GM21367 (cell line): Measurements from ENCODE around the gene B3GLCT.
"Not testable (repeated sequence)": the region's sequence is repeated elsewhere in the genome, so short reads cannot be mapped to it uniquely, and the experiment has no call there.

ENCODE experiments used
- ATAC-seq: cut with Tn5 transposase; IDR thresholded peaks from one replicate; pipeline ENCODE4 v1.9.1; 2021; ENCODE audit not compliant: unreplicated experiment

The B3GLCT gene

GRCh38 chr13:31339616-31340015 lies 139.8 kb downstream of the B3GLCT start:
- ATAC-seq = not testable (repeated sequence)

DNA sequence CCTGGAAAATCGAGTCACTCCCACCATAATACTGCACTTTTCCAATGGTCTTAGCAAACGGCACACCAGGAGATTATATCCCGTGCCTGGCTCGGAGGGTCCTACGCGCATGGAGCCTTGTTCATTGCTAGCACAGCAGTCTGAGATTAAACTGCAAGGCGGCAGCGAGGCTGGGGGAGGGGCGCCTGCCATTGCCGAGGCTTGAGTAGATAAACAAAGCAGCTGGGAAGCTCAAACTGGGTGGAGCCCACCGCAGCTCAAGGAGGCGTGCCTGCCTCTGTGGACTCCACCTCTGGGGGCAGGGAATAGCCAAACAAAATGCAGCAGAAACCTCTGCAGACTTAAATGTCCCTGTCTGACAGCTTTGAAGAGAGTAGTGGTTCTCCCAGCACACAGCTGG lies 141.1 kb downstream of the B3GLCT start:
- not testable (repeated sequence) for ATAC-seq

GRCh38 chr13:31346891-31347290 lies 147.1 kb downstream of the B3GLCT start:
- ATAC-seq = no peak

DNA sequence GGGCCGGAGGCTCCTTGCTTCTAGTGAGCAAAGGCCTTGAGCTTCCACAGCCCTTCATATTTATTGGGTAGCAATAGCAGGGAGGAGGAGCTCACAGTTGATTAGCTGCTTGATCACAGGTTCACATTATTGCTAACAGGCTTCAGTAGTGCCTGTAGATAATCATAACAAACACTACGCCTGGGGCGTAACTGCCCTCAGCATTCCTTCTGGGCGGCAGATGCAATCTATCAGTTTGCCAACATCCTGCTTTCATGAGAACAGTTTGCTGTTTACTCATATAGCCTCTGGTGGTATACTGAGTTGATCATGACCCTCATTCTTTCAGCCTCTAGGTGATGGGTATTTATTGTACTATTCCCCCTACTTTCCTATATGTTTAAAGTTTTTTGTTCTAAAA lies 149.4 kb downstream of the B3GLCT start:
- no peak for ATAC-seq

DNA sequence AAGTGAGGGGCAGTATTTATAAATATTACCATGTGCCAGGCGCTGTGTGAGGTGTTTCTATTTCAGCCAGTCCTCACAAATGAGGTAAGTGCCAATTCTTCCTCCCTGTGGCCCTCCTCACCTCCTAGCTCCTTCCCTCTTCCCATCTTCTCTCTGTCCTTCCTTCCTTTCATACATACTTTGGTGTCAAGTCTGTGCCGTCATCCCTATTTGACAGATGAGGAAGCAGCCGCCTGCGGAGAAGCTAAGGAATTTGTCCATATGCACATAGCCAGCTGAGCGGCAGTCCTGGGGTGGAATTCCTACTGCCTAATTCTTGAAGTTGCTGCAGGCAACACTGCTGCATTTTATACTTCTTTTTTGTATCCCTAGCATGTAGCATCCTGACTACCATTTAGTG lies 150.8 kb downstream of the B3GLCT start:
- no peak for ATAC-seq

DNA sequence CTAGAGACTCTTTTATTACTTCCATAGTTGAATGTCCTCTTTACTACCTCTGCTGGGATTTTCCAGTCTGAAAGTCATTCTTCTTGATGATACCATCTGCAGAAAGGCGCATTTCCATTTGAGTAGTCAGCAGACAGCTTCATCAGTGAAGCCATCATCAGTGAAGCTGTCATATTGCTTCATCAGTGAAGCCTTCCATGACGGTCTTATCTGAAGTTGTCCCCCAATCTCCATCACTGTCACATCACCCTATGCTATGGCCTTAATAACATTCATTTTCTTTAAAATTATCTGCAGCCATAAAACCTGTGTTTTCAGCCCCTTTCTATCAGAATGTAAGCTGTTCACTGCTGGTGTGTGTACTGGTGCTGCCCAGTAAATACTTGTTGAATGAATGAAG lies 151.6 kb downstream of the B3GLCT start:
- no peak for ATAC-seq

- no peak for ATAC-seq
Measured at GRCh38 chr13:31352467-31352866, 152.7 kb downstream of the B3GLCT start.

DNA sequence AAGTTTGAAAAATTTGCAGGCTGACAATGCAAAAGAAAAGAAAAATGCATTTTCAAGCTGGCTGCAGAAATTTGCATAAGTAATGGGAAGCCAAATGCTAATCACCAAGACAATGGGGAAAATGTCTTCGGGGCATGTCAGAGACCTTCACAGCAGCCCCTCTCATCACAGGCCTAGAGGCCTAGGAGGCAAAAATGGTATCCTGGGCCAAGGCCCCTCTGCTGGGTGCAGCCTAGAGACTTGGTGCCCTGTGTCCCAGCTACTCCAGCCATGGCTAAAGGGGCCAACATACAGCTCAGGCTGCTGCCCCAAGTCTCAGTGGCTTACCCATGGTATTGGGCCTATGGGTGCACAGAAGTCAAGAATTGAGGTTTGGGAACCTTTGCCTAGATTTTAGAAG lies 155.2 kb downstream of the B3GLCT start:
- ATAC-seq = no peak

GRCh38 chr13:31356991-31357390 lies 157.2 kb downstream of the B3GLCT start:
- no peak for ATAC-seq

DNA sequence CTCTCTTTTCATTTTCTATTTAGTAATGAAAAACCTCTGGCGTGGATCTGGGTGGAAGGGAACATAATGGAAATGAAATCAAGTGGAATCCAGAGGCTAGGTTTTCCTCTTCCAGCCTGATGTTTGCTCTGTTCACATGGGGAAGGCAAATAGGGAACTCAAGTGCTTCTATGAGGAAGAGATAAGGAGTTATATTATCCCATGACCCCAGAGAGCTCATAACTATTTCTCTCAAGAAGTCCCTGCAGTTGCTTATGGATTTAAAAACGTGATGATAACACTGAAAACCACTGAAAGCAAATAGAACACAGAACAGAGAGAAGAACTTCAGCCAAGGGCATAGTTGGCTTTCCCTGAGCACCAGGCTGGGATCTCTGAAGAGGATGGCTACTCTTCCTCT lies 157.8 kb downstream of the B3GLCT start:
- no peak for ATAC-seq

DNA sequence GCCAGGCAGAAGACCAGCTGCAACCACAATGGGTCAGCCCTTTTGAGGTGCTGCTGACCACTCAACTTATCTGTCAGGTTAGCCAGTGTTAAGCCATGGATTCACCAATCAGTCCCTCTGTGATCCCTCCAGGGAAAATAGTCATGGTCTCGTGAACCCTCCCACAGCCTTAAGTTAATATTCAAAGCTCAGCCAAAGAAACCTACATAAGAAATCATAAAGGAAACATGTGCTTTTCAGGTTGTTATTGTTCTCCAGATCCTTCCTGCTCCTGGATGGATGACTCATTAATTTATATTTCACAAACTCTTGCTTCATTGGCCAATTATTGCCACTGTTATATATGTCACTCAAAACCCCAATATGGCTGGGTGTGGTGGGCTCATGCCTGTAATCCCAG lies 161.9 kb downstream of the B3GLCT start:
- no peak for ATAC-seq

DNA sequence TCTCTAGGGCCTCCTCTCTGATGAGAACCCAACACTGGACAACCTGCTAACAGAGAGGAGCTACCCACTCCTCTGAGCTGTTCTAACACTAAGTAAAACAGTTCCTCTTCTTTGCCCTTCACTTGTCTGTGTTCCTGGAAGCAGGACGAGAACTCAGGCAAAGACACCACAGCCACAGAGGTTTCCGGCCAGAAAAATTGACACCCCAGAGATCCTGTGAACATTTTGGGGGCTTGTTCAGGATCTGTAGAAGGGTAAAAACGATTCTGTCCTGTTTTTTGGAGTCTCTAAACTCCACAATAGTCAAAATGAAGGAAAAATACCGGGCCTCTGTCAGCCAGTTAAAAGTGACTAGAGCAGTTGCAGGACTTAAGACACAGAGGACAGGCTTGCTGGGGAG lies 165.9 kb downstream of the B3GLCT start:
- ATAC-seq = no peak

GRCh38 chr13:31367410-31367809 lies 167.6 kb downstream of the B3GLCT start:
- no peak for ATAC-seq

GRCh38 chr13:31369213-31369612 lies 169.4 kb downstream of the B3GLCT start:
- no peak for ATAC-seq

DNA sequence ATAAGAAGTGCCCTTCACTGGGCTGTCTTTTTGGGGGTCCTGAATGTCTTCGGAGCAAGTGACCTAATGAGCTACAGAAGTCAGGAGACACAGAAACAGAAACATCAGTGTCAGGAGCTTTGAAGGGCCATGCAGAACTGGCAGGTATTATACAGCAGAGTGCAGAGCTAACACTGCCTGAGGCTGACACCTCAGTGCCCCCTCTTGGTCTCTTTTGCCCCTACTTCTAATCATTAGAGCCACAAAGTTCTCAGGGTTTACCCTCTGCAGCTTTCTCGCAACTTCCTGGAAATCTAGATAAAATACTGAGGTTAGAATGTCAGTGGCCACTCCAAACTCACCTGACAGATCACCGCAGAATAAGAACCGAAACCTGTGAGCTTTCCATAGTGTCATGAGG lies 172.7 kb downstream of the B3GLCT start:
- no peak for ATAC-seq

DNA sequence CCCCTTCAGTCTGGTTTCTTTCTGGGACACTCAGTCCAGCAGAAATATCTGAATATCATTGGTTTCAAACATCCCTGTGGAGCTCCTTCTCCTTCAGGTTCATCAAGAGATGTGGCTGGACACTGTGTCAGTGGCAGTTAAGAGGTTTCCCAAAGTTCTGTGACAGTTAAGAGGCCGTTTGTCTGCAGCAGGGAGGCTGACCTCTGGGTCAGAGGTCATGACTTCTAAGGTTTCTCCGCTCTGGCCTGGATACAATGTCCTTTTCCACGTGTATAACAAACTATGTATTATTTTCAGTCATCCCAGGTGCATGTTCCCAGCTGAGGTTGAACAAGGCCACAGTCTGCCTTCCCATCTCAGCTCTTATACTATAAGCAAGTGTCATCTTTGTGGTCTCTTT lies 174.9 kb downstream of the B3GLCT start:
- no peak for ATAC-seq

DNA sequence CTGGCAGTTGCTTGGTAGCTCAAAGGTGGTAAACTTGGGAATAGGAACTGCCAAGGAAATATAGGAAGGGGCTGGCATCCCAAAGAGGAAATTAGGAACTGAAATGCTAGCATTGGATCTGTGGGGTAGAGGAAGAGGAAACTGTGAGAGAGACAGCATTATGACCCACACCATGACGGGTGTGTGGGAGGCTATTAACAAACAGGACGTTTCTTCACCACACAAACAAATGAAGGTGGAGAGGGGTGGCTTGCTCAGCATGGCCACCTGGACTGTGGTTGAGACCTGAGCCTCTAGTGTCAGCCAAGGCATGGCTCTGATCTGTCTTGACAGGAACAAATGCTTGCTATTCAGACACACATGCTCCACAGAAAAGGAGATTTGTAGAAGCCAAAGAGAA lies 178.2 kb downstream of the B3GLCT start:
- ATAC-seq = no peak

- no peak for ATAC-seq
Measured at GRCh38 chr13:31380715-31381114, 180.9 kb downstream of the B3GLCT start.
